GM21447 (cell line): ENCODE data around the gene ALDH3A2.
"Not testable (repeated sequence)": the region's sequence is repeated elsewhere in the genome, so short reads cannot be mapped to it uniquely, and the experiment has no call there.

Experiments used
- ATAC-seq: cut with Tn5 transposase; IDR thresholded peaks from one replicate; pipeline ENCODE4 v1.9.1; 2021; ENCODE audit not compliant: unreplicated experiment

The ALDH3A2 gene

GRCh38 chr17:19677736-19678379 is 29.3 kb downstream of the ALDH3A2 start:
- ATAC-seq: no peak

GRCh38 chr17:19678581-19679453 is 30.3 kb downstream of the ALDH3A2 start:
- ATAC-seq: no peak

- ATAC-seq: no peak
Measured at GRCh38 chr17:19683117-19683516, 34.6 kb downstream of the ALDH3A2 start.

- not testable (repeated sequence) for ATAC-seq
Measured at GRCh38 chr17:19684909-19685580, 36.5 kb downstream of the ALDH3A2 start.

DNA sequence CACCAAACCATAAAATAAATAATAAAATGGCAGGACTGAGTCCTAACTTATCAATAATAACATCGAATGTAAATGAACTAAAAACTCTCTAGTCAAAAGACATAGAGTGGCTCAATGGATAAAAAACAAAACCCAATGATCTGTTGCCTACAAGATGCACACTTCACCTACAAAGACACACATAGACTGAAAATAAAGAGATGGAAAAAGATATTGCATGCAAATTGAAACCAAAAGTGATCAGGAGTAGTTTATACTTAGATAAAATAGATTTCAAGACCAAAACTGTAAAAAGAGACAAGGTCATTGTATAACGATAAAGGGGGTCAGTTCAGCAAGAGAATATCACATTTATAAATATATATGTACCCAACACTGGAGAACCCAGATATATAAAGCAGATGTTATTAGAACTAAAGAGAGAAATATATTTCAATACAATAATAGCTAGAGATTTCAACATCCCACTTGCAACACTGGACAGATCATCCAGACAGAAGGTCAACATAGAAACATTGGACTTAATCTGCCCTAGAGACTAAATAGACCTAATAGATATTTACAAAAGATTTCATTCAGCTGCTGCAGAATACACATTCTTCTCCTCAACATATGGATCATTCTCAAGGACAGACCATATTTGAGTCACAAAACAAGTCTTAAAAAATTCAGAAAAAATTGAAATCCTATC is 38.0 kb downstream of the ALDH3A2 start:
- no peak for ATAC-seq

DNA sequence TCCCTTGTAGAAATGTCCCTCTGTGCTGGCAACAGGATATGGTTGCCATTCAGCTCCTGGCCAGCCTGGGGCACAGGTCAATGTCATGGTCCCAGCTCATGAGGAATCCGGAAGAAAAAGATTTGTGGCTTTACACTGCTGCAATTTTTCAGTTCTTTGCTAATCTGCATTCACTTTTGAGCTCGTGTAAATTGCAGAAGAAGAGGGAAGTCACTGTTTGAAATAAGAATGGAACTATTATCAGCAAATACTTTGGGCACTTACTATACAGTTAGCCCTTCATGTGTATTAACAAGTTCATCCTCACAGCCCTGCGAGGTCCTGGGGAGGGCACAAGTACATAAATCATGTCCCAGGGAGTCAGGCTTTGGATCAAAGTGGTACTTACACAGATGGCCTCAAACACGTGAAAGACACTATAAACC is 53.7 kb downstream of the ALDH3A2 start:
- no peak for ATAC-seq

GRCh38 chr17:19703106-19703827 is 54.7 kb downstream of the ALDH3A2 start:
- no peak for ATAC-seq

DNA sequence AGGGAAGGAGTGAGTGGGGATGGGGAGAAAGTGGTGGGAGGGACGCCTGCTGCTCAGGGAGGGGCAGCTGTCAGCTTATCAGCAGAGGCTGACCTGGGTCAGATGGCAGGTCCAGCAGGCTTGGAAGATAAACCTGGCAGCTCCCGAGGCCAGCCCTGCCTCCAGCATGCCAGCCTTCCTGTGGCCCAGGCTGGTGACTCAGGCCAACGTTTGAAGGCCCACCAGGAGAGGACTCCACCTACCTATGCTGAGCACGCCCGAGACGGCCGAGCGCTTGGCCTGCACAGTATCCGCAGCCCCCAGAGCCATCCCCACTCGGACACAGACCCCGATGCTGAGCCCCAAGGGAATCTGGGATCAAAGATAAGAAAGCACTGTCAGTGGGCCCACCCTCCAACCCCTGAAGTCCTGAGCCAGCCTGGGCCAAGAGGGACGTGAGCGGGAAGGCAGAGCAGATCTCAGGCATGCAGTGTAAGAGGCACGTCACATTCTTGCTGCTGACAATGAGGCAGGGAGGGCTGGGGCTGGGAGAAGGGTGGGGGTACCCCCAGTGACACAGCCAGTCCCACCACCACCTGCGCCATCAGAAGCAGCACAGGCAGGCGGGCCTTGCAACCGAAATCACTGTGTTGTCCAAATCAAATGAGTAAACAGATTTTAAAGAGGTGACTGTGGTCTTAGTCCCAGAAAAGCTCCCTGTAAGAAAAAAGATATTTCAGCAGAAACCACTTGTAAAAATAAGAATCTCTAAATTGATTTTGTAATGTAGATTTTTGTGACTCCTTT is 55.5 kb downstream of the ALDH3A2 start:
- no peak for ATAC-seq

- no peak for ATAC-seq
Measured at GRCh38 chr17:19705201-19705600, 56.6 kb downstream of the ALDH3A2 start.

DNA sequence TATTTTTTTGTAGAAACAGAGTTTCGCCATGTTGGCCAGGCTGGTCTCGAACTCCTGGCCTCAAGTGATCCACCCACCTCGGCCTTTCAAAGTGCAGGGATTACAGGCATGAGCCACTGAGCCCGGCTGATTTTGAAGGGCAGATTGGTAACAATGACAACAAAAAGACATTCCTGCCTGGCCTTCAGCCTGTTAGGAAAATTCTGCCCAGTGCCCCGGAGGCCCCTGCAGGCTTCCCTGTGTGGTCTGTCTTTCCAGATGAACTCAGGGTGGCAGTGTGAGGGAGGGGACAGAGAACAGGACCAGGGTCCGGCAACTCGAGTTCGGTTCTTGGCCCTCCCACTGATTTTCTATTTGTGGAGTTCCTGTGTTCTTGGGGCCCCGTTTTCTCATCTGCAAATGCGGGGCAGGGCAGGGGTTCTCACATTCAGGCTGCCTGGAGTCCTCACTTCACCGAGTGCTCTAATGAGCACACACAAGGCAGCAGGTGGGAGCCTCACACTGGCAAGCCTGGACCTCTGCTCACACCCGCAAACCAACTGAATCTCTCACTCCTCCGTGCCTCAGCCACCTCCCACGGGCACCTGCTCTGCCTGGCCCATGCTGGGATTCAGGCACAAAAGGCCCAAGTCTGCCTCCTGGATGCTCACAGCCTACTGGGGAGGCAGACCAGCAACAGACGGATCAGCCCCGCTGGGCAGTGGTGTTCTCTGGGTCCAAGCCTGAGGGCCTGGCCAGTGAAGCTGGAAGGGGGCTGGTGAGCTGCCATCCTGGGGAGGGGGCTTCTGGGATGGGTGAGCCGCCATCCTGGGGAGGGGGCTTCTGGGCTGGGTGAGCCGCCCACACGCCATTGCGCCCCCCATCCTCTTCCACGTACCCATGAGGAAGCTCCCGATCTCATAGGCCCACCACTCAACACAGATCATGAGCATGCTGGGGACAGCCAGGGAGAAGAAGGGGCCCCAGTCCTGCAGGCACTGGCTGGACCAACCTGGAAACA is 57.5 kb downstream of the ALDH3A2 start:
- no peak for ATAC-seq

GRCh38 chr17:19706791-19707727 is 58.5 kb downstream of the ALDH3A2 start:
- no peak for ATAC-seq

DNA sequence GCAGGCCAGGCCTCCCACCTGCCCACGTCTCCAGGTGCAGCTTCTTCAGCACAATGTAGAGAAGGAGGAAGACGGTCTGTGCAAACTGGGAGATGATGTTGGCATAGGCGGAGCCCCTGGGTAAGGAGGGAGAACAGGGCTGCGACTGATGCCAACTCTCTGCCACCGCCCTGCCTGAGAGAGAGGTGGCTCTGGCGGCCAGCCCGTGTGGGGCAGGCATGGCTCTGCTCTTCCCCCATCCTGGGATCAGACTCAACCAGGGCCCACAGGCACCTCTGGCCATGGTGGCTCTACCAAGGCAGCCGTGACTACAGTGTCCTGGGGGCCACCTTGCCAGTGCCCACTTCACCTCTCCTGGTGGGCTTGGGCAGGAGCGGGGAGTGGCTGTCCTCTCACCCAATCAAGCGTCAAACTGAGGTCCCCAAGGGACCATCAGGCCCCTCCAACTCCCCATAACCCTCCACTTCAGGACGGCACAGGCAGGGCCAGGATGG is 59.2 kb downstream of the ALDH3A2 start:
- ATAC-seq: no peak

DNA sequence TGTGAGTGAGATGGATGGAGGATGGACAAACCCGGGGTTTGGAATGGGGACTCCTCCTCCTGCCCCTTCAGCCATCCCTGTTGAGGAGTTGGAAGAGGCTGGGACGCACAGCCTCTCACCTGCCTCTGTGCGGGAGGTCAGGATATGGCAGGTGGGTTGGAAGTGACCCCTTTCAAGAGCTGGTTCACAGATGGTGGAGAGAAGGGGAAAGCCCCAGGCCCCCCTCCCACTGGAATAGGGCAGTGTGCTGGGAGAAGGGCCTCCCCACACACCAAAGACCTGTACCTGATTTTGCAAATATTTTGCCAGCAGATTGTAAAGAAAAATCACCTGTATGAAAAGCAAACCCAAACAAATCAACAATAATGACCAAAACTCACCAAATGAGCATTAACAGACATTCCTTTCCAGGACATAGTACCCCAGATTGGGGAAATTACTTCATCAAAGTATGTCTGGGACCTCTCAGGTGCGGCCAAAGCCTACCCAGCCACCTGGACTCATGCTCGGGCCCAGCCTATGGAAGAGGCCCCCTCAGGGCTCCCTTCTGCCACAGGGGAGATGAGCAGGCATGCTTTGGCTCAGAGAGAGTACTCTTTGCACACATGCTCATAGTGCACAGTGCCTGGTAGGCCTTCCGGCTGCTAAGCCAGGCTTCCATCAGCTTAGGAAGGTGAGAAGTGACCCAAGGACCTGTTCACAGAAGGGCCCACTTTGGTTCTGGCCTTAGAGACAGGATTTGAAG is 60.1 kb downstream of the ALDH3A2 start:
- ATAC-seq: no peak

- no peak for ATAC-seq
Measured at GRCh38 chr17:19709841-19710240, 61.3 kb downstream of the ALDH3A2 start.

DNA sequence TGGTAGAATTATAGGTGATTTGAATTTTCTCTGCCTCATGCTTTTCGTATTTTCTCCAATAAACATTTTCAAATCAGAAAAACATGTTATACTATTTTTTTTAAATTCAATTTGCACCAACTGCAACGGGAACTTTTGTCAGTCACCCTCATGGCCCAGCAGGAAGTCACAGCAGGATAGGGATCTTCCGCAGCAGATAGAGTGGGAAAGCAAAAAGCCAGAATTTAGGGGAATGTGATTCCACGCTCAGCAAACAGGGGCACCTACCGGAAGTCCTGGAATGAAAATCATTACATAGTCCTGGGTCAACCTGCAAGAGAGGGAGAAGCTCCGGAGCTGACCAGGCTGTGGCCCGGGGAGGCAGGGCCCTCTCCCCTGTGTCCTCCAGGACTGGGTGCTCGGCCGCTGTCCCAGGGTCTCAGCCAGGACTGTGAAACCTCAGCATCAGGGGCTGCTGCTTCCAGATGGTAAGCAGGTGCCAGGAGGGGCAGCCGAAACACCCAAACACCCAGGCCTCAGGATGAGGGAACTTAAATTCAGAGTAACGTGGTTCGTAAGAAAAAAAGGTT is 64.0 kb downstream of the ALDH3A2 start:
- ATAC-seq: no peak

GRCh38 chr17:19713462-19713861 is 64.9 kb downstream of the ALDH3A2 start:
- no peak for ATAC-seq
